ENCODE measurements around the gene CCDC93. TPM values are rescaled to one million over a fixed set of nuclear protein-coding genes. Genes with fewer than 3 reads are reported as not detected.

CCDC93 gene
- total and polyA plus RNA-seq, 2 donors from 2014 or later = 6.7 to 36.3 TPM

Other genes with a start within 250 kb of the CCDC93 start
- 53.8 TPM for gene DDX18, start 199.4 kb downstream of the CCDC93 start, total RNA-seq
- 18.1 TPM for gene DDX18, start 199.4 kb downstream of the CCDC93 start, polyA plus RNA-seq (ENCODE audit: insufficient read depth, low read depth, low replicate concordance)
- 29.0 TPM for gene INSIG2, start 74.4 kb upstream of the CCDC93 start, total RNA-seq
- 18.4 TPM for gene INSIG2, start 74.4 kb upstream of the CCDC93 start, polyA plus RNA-seq (ENCODE audit: insufficient read depth, low read depth, low replicate concordance)

Data from kidney (tissue), 2 donors.